ENCODE measurements around the gene MRS2. TPM values are rescaled to one million over a fixed set of nuclear protein-coding genes. Genes with fewer than 3 reads are reported as not detected.
A peak's percentile ranks its signal among the peaks of the same experiment; 100 is the strongest.
"Not testable (repeated sequence)": the region's sequence is repeated elsewhere in the genome, so short reads cannot be mapped to it uniquely, and the experiment has no call there.

The MRS2 gene, protein sequence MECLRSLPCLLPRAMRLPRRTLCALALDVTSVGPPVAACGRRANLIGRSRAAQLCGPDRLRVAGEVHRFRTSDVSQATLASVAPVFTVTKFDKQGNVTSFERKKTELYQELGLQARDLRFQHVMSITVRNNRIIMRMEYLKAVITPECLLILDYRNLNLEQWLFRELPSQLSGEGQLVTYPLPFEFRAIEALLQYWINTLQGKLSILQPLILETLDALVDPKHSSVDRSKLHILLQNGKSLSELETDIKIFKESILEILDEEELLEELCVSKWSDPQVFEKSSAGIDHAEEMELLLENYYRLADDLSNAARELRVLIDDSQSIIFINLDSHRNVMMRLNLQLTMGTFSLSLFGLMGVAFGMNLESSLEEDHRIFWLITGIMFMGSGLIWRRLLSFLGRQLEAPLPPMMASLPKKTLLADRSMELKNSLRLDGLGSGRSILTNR
- 10 to 100 TPM; 16.2 to 26.7 (median 20.4) TPM for polyA plus RNA-seq (ENCODE audit: insufficient read length in 10 of 10)
- long read RNA-seq, donor 1, partial matches to known transcripts = 0 of 4 reads
- long read RNA-seq, donor 1, other reads (novel, unspliced or antisense) = 0 of 4 reads
- long read RNA-seq, donor 2, partial matches to known transcripts = 0 of 2 reads
- long read RNA-seq, donor 2, other reads (novel, unspliced or antisense) = 0 of 2 reads
- long read RNA-seq, donor 3 = 0 reads
- long read RNA-seq, donor 4, partial matches to known transcripts = 0 of 5 reads
- long read RNA-seq, donor 4, other reads (novel, unspliced or antisense) = 0 of 5 reads
- long read RNA-seq, donor 5, transcript MRS2-203 (11 exons, 3,313 nt) = major isoform, 5 of 7 reads
- long read RNA-seq, donor 5, partial matches to known transcripts = 0 of 7 reads
- long read RNA-seq, donor 5, other reads (novel, unspliced or antisense) = 0 of 7 reads
- long read RNA-seq, donor 6, partial matches to known transcripts = 0 of 4 reads
- long read RNA-seq, donor 6, other reads (novel, unspliced or antisense) = 0 of 4 reads
- long read RNA-seq, donor 7, partial matches to known transcripts = 0 of 2 reads
- long read RNA-seq, donor 7, other reads (novel, unspliced or antisense) = 0 of 2 reads
- long read RNA-seq, donor 8, partial matches to known transcripts = 5 of 7 reads
- long read RNA-seq, donor 8, other reads (novel, unspliced or antisense) = 0 of 7 reads
- long read RNA-seq, donor 9 = 0 reads

DNA sequence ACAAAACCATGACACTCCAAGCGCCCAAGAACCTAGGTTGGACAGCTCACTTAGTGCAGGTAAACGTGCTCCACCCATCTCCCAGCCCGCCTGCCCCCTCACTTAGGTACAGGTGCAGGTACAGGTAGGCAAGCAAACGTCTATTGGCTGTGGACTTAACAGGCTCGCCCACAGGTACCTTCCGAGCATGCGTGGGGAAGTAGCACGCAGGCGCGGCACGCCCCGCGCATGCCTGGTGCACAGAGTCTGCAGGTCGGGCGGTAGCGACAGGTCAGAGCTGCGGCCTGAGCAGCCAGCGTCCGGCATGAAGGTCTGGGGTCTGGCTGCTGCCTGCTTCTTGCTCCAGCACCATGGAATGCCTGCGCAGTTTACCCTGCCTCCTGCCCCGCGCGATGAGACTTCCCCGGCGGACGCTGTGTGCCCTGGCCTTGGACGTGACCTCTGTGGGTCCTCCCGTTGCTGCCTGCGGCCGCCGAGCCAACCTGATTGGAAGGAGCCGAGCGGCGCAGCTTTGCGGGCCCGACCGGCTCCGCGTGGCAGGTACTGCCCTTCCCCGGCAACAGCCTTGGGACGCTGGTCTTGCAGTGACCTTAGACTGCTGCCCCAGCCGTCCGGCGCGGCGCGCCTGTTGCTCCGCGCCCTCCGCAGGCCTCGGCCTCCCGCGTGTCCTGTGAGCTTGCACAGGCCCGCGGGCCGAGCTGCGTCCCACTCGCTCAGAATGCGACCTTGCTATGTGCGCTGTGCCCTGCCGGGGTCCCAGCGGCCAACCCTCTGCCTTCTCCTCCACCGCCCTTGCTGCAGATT is at the start of gene MRS2:
TSS of gene MRS2 (plus strand) at position 240 of the 804 bp plus-strand sequence. CDS start at position 351, 111 bp downstream.
- peak; percentile 69 to 93 (median 86) for DNase-seq

- no peak for DNase-seq
Observed at GRCh38 chr6:24353861-24354260, 48.9 kb upstream of the MRS2 start.

GRCh38 chr6:24355393-24355792 is 47.3 kb upstream of the MRS2 start:
- DNase-seq = no peak

- no peak for DNase-seq
Observed at GRCh38 chr6:24356310-24356973, 46.3 kb upstream of the MRS2 start.

- DNase-seq = peak in 1 of 3 donors; percentile 45
Observed at GRCh38 chr6:24357336-24358218, 45.2 kb upstream of the MRS2 start, which contains the start of gene DCDC2. DCDC2 (minus strand) TSS chr6:24358059; CDS start chr6:24357750, 309 bp downstream.

DNA sequence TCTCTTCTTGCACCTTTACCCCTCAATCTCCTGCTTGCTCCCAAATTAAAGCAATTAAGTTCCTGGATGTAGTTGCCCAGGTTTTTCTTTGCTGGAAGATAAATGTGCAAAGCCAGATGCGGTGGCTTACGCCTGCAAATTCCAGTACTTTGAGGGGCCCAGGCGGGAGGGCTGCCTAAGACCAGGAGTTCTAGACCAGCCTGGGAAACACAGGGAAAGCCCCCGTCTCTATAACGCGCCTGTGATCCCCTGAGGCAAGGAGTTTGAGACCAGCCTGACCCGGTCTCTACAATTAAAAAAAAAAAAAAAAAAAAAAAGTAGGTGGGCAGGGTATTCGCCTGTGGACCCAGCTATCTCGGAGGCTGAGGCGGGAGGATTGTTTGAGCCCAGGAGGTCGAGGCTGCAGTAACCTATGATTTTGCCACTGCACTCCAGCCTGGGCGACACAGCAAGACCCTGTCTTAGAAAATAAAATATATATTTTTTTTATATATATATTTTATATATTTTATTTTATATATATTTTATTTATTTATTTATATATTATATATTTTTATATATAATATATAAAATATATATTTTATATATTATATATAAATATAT is 44.4 kb upstream of the MRS2 start:
- DNase-seq = no peak

DNA sequence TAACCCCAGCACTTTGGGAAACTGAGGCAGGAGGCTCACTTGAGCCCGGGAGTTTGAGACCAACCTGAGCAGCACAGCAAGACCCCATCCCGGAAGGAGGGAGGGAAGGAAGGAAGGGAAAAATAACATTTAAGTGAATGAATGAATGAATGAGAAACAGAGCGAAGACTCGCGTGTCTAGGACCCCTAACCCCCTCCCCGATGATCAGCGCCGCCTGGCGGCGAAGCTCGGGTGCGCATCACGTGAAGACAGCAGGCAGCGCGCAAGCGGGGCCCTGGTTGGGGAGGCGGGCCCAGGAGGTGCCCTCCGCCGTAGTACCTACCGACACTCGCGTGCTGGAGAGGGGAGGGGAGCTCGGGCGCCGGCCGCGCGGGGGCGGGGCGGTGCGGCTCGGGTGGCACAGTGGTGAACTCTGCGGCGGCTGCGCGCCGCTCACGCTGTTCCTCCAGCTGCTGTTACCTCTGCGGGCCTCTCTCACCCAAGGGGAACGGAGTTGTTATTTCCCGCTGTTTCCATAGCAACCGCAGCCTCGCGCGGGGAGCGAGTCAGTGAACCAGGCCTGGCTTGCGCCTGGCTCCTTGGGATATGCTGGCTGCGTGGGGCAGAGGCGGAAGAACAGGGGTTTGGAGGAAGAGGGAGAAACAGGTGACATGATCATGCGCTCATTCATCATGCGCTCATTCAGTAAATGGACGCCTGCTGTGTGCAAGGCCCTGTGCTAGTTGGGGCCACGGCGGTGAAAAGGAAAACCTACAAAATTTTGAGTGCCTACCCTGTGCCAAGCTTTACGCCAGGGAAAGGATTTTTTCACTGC is 42.9 kb upstream of the MRS2 start:
- DNase-seq = peak; percentile 32 to 83 (median 63)

DNA sequence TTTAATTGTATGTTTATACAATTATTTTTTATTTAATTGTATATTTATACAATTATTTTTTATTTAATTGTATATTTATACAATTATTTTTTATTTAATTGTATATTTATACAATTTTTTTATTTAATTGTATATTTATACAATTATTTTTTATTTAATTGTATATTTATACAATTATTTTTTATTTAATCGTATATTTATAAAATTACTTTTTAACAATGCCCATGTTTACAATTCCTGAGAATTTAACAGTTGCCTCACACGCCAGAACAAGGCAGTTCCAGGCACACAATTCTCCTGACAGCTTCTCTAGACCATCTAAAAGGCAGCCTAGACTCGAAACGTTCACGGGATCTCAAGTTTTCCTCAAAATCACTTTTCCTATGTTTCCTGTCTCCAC is 40.4 kb upstream of the MRS2 start:
- not testable (repeated sequence) for DNase-seq

- not testable (repeated sequence) for DNase-seq
Observed at GRCh38 chr6:24365103-24365633, 37.6 kb upstream of the MRS2 start.

DNA sequence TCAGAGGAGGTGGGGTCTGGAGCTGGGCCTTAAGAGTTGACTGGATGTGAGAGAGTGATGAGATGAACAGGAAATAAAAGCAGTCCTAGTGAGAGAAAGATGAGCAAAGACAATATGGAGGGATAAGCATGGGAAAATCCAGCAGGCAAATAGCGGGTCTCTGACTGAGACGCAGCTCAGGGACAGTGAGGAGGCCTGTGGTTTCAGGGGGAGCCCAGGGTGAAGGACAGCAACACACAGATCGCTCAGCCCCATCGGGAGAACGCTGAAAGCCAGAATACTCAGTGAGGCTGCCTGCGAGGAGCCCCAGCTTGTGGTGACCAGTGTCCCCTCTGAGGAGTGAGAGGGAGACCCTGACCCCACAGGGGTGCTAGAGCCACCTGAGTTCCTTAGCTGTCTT is 28.1 kb upstream of the MRS2 start:
- DNase-seq = no peak

- no peak for DNase-seq
Observed at GRCh38 chr6:24376871-24377270, 25.9 kb upstream of the MRS2 start.

GRCh38 chr6:24378473-24379097 is 24.2 kb upstream of the MRS2 start:
- no peak for DNase-seq

DNA sequence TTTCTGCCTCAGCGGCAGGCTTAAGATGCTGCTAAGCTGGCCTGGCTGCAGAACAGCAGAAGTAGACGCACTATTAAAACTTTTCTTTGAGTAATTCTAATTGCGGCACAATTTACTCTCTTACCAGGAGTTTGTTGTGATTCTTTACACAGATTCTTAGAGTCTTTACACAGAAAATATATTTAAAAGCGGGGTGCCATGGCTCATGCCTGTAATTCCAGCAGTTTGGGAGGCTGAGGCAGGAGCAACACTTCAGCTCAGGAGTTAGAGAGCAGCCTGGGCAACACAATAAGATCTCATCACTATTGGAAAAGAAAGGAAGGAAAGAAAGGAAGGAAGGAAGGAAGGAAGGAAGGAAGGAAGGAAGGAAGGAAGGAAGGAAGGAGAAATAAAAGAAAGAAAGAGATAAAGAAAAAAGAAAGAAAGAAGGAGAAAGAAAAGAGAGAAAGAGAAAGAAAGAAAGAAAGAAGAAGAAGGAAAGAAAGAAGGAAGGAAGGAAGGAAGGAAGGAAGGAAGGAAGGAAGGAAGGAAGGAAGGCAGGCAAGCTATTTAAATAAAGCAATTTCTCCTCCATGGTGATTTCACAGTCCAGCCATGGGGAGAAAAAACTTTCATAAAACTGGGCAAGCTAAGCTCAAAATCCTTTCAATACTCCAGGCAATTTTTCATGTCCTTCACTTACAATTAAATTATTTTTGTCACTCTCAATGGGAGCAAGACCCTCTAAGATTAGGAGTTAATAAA is 21.1 kb upstream of the MRS2 start:
- DNase-seq = no peak

DNA sequence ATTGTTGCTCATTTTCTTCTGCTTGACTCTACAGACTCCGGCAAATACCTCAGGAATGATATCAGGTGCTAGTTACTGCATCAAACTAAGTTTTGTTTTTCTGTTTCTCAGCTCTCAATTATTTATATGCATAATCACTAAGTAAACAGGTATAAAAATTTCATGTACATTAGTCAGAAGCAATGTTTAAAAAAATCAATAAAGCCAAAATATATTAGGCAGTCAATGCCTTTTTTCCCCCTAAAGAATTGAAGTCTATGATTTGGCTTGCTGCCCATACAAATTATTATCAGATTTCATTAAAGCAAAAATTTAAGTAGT is 20.6 kb upstream of the MRS2 start:
- no peak for DNase-seq

- DNase-seq = not testable (repeated sequence)
Observed at GRCh38 chr6:24382891-24383494, 19.7 kb upstream of the MRS2 start.
